Right lobe of liver (tissue), 6 donors: Measurements from ENCODE around the gene SSBP2. TPM values are rescaled to one million over a fixed set of nuclear protein-coding genes. Genes with fewer than 3 reads are reported as not detected.

Source experiments
- ATAC-seq, 4 donors: fragments of 200-7000 bp; cut with Tn5 transposase; one replicate each; pipeline ENCODE4 v1.9.1; 2020; ENCODE audit warnings: mild to moderate bottlenecking in 4 of 4, moderate library complexity in 4 of 4
- DNase-seq, 3 donors: peaks; one replicate each; pipeline ENCODE4 v3.0.0-alpha.2; 2020
- H3K27ac ChIP-seq, 3 donors: fragments of 200-600 bp; one replicate each; pipeline ENCODE4 v1.8.0; 2022
- H3K27me3 ChIP-seq, 2 donors: fragments of 200-600 bp; one replicate each; pipeline ENCODE4 v1.8.0; 2022
- H3K36me3 ChIP-seq, 4 donors: fragments of 200-600 bp; sonication (generic) in 1 of 4; one replicate each; pipeline versions ENCODE4 v1.5.1 to v1.8.0; 2017 to 2022; ENCODE audit warnings: control low read depth in 1 of 4
- H3K4me1 ChIP-seq, 4 donors: fragments of 200-600 bp; sonication (generic) in 1 of 4; one replicate each; pipeline versions ENCODE4 v1.5.1 to v1.8.0; 2017 to 2022; ENCODE audit warnings: control low read depth in 1 of 4
- H3K4me3 ChIP-seq, 3 donors: fragments of 200-600 bp; one replicate each; pipeline ENCODE4 v1.8.0; 2022
- H3K9me3 ChIP-seq, 4 donors: fragments of 200-600 bp; sonication (generic) in 1 of 4; one replicate each; pipeline versions ENCODE4 v1.5.1 to v1.8.0; 2017 to 2022; ENCODE audit warnings: control low read depth in 1 of 4
- POLR2A ChIP-seq: fragments of 450-650 bp; IDR thresholded peaks from one replicate; pipeline ENCODE4 v1.6.1; 2017; ENCODE audit warnings: antibody characterized with exemption, mild to moderate bottlenecking
- WGBS: methylation state at CpG from one replicate; pipeline ENCODE4 v1.1.6; 2018; ENCODE audit warnings: low coverage, low lambda C conversion rate; ENCODE audit not compliant: insufficient coverage; ENCODE audit errors: missing lambda C conversion rate; 5-methylcytosine and 5-hydroxymethylcytosine counted together
- intact Hi-C, 2 donors: fragments of 100-400 bp; cut with DNase I; formaldehyde crosslinking; loops; one replicate each; pipeline versions ENCODE4 v1.11.2 to v1.14.1; 2022
- long read RNA-seq: library from polyadenylated mRNA; unstranded; transcript quantifications from one replicate; pipeline ENCODE4 v2.0.0, GENCODE V29; 2019
- total RNA-seq, 6 experiments: library from RNA; depleted of rRNA in 2 of 6; stranded (reverse); fragments of >200 nt in 2 of 6; fragmentation: NEBNext Ultra II Directional in 3 of 6; extraction: Animal tissue kit (Norgen Biotek cat#: 25700) in 3 of 6; gene quantifications; one replicate each; pipeline versions ENCODE4 v1.1.0 to v1.2.4, GENCODE V29; 2016 to 2023
- TF ChIP-seq, protein P1 (sequence below), 4 donors: fragments of 200-600 bp in 3 of 4; fragments of 450-650 bp in 1 of 4; IDR thresholded peaks; one replicate each; pipeline versions ENCODE4 v1.5.1 to v1.8.0; 2016 to 2022; ENCODE audit warnings: antibody characterized with exemption in 4 of 4, mild to moderate bottlenecking in 2 of 4
- donor health status: DM: no; HTN: yes; CAD: no.
- donor health status: DM: no; HTN: no; CAD: no.
- donor health status: DM: no; HTN: no; CAD: no.
- donor health status: DM: no; HTN: yes; CAD: no.
- donor health status: DM: no; HTN: yes; CAD: no.

SSBP2 gene
- total RNA-seq: 1 to 10 TPM; 2.0 to 4.8 (median 3.7) TPM
- long read RNA-seq: 0 reads

DNA sequence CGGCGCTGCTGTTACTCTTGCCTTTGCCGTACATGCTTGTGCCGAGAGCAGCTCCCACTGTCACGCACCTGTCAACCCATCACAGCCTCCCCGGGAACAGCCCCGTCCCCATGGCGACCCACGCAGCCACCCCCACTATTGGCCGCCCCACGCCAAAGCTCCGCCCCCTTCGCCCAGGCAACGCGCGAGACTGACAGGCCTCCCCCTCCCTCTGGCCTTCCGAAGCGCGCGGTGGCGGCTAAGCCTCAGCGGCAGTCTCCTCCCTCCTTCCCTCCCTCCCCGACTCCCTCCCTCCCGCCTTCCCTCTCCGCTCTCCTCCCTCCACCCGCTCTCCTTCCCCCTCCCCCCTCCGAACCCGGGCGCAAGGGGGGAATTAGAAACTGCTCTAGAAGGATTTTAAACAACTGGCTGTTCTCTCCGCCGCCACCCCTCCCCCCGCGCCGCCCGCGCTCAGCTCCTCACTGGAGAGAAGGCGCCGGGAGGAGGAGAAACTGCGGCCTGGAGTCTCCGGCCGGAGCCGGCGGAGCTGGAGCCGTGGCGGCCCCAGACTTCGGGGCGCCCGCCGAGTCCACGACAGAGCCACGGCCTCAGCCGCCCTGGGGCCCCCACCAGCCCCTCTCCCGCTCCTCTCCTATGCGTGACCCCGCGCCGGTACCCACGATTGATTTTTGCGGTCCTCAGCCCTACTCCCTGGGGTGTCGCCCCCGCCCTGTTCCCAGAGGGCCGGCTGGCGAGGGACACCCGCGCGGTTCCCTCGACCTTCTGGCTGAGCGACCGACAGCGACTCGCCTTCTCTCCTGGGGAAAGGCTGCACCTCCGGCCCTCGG, at the start of gene SSBP2:
Gene SSBP2 (minus strand): TSS at position 89 of the 827 bp plus-strand sequence. CDS start 55 bp downstream, at position 34.
- Histone ChIP-seq H3K27me3 (no peaks in the 10 kb centered on the region), H3K4me3 (peak within 1 kb of the TSS; percentile 70 to 73 (median 70)), H3K36me3 (no peaks in the 10 kb centered on the region), H3K9me3 (no peaks in the 10 kb centered on the region), H3K27ac (peak within 1 kb of the TSS; percentile 89 to 96 (median 90)), H3K4me1 (no peaks in the 10 kb centered on the region)
- intact Hi-C loops: loop anchor here in 1 of 2 donors (10.0 kb wide), 1 partner anchor 104 kb away; no protein-coding TSS in a partner anchor
- ATAC-seq: peak; percentile 94 to 97 (median 96)
- peak; percentile 100 for DNase-seq
- WGBS: 0% methylated on average over 10 of the region's 73 CpGs
- TF ChIP-seq POLR2A: peak; percentile 44
- TF ChIP-seq, protein P1, sequence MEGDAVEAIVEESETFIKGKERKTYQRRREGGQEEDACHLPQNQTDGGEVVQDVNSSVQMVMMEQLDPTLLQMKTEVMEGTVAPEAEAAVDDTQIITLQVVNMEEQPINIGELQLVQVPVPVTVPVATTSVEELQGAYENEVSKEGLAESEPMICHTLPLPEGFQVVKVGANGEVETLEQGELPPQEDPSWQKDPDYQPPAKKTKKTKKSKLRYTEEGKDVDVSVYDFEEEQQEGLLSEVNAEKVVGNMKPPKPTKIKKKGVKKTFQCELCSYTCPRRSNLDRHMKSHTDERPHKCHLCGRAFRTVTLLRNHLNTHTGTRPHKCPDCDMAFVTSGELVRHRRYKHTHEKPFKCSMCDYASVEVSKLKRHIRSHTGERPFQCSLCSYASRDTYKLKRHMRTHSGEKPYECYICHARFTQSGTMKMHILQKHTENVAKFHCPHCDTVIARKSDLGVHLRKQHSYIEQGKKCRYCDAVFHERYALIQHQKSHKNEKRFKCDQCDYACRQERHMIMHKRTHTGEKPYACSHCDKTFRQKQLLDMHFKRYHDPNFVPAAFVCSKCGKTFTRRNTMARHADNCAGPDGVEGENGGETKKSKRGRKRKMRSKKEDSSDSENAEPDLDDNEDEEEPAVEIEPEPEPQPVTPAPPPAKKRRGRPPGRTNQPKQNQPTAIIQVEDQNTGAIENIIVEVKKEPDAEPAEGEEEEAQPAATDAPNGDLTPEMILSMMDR (IDR thresholded peaks at IDR 0.05): no peak

DNA sequence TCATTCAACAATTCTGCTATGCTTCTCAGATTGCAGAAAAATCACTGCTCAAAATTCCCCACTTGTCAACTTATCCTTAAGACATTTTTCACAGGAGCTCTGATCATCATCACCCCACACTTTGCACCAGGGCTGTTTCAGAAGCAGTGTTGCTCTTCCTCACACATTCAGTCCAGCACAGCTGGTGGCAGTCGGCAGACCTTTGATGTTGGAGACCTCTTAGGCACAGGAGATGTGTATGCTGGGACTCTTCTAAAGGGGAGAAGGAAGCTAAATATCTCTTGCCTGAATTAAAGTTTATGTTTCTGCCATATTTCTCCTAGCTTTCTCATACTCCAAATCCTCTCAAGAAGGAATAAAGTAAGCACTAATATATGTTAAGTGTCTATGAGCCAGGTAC, 44.8 kb upstream of the SSBP2 start:
- no peak for TF ChIP-seq POLR2A
- TF ChIP-seq, protein P1 (IDR thresholded peaks at IDR 0.05): no peak
- ATAC-seq (no peak), DNase-seq (no peak)
- 20% methylated on average over 1 of the region's 1 CpG for WGBS
- H3K4me1 ChIP-seq: no peaks in the 10 kb centered on the region
- H3K27ac ChIP-seq: no peak overlapping the region
- H3K36me3 ChIP-seq: no peaks in the 10 kb centered on the region
- H3K4me3 ChIP-seq: no peak overlapping the region
- H3K27me3 ChIP-seq: no peaks in the 10 kb centered on the region
- no peaks in the 10 kb centered on the region for H3K9me3 ChIP-seq
- intact Hi-C loops: no loop called here

DNA sequence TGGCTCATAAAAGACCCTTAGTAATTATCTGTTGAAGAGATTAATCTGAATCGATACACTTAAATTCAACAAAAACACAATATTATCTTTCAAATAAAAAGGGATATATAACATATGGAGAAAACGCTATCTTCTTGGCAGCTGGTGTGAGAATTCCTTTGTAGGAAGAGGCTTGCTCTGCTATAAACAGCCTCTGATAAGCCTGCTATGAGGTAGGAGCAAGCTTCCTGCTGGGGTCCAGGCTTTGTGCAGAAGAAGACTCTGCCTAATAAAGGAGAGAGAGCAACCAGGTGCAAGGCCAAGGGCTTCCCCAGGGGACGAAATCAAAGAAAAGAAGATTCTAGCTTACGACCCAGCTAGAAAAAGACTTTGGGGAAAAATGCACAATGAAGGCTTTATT, 43.3 kb upstream of the SSBP2 start:
- ATAC-seq (no peak), DNase-seq (no peak)
- intact Hi-C loops: no loop called here
- WGBS: 69% methylated on average over 4 of the region's 4 CpGs
- H3K27ac ChIP-seq: no peak overlapping the region
- H3K4me1 ChIP-seq: no peaks in the 10 kb centered on the region
- H3K9me3 ChIP-seq: no peaks in the 10 kb centered on the region
- no peaks in the 10 kb centered on the region for H3K27me3 ChIP-seq
- no peak overlapping the region for H3K4me3 ChIP-seq
- no peaks in the 10 kb centered on the region for H3K36me3 ChIP-seq
- TF ChIP-seq, protein P1 (IDR thresholded peaks at IDR 0.05): no peak
- no peak for TF ChIP-seq POLR2A

DNA sequence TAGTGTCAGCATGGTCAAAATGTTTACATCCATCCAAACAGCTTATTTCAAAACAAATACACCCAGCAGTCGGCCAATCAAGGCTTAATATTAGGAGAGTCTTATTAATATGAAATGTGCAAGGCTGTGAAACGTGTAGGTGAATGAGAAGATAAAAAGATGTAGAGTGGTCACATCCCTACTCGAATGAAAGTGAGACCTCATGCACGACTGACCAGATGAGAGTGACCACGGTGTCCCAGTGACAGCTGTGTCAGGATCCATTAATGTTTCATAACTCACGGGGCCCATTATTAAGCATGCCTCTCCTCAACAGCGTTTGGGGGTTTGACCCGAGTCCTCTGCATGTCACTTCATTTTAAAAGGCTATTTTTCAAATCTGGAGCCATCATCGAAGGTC, 39.4 kb upstream of the SSBP2 start:
- Histone ChIP-seq H3K27me3 (no peaks in the 10 kb centered on the region), H3K27ac (no peak overlapping the region), H3K4me1 (no peaks in the 10 kb centered on the region), H3K9me3 (no peaks in the 10 kb centered on the region), H3K4me3 (no peak overlapping the region), H3K36me3 (no peaks in the 10 kb centered on the region)
- no peak for TF ChIP-seq POLR2A
- TF ChIP-seq, protein P1 (IDR thresholded peaks at IDR 0.05): no peak
- ATAC-seq (no peak), DNase-seq (no peak)
- intact Hi-C loops: no loop called here
- 78% methylated on average over 7 of the region's 9 CpGs for WGBS
